Middle frontal gyrus (tissue), 1 donor: ENCODE results near the gene CTIF.

Experiments
- DNase-seq: peaks from one replicate; pipeline ENCODE4 v3.0.0-alpha.2; 2015; ENCODE audit warnings: low spot score; ENCODE audit errors: extremely low spot score

The CTIF gene

GRCh38 chr18:48879008-48879431 lies 340.2 kb downstream of the CTIF start:
- no peak for DNase-seq

- DNase-seq: no peak
Observed at GRCh38 chr18:48880931-48881330, 342.1 kb downstream of the CTIF start.

- no peak for DNase-seq
Observed at GRCh38 chr18:48882379-48882778, 343.5 kb downstream of the CTIF start.

GRCh38 chr18:48884306-48884705 lies 345.5 kb downstream of the CTIF start:
- no peak for DNase-seq

GRCh38 chr18:48884771-48885170 lies 345.9 kb downstream of the CTIF start:
- DNase-seq: no peak

GRCh38 chr18:48885266-48885923 lies 346.6 kb downstream of the CTIF start:
- no peak for DNase-seq

GRCh38 chr18:48885924-48886400 lies 347.1 kb downstream of the CTIF start:
- DNase-seq: no peak

GRCh38 chr18:48886520-48887293 lies 347.9 kb downstream of the CTIF start:
- DNase-seq: no peak

GRCh38 chr18:48887294-48887904 lies 348.6 kb downstream of the CTIF start:
- DNase-seq: no peak

- no peak for DNase-seq
Observed at GRCh38 chr18:48887905-48888772, 349.3 kb downstream of the CTIF start.

GRCh38 chr18:48888773-48889080 lies 349.9 kb downstream of the CTIF start:
- DNase-seq: no peak

- no peak for DNase-seq
Observed at GRCh38 chr18:48889115-48889941, 350.5 kb downstream of the CTIF start.

- DNase-seq: no peak
Observed at GRCh38 chr18:48889981-48890762, 351.3 kb downstream of the CTIF start.

- no peak for DNase-seq
Observed at GRCh38 chr18:48891721-48892120, 352.9 kb downstream of the CTIF start.

GRCh38 chr18:48892146-48892855 lies 353.5 kb downstream of the CTIF start:
- no peak for DNase-seq

GRCh38 chr18:48893061-48893607 lies 354.3 kb downstream of the CTIF start:
- no peak for DNase-seq

- DNase-seq: no peak
Observed at GRCh38 chr18:48893608-48894600, 355.1 kb downstream of the CTIF start.
